SJCRH30 (cell line): ENCODE results near the gene HBG2. TPM values are rescaled to one million over a fixed set of nuclear protein-coding genes. Genes with fewer than 3 reads are reported as not detected.
"Not testable (repeated sequence)": the region's sequence is repeated elsewhere in the genome, so short reads cannot be mapped to it uniquely, and the experiment has no call there.

Experiments used
- DNase-seq, 2 experiments: peaks; one replicate each; pipeline ENCODE4 v3.0.0-alpha.2; 2015 to 2020
- H3K27ac ChIP-seq: fragments of 250-450 bp; sonication (Bioruptor Pico); 2 replicates; pipeline ENCODE4 v1.5.1; 2020; ENCODE audit warnings: mild to moderate bottlenecking, moderate library complexity
- H3K27me3 ChIP-seq: fragments of 250-450 bp; sonication (Bioruptor Pico); 2 replicates; pipeline ENCODE4 v1.5.1; 2020; ENCODE audit warnings: mild to moderate bottlenecking, moderate library complexity
- H3K36me3 ChIP-seq: fragments of 250-450 bp; sonication (Bioruptor Pico); 2 replicates; pipeline ENCODE4 v1.5.1; 2020; ENCODE audit warnings: mild to moderate bottlenecking, moderate library complexity
- H3K4me1 ChIP-seq: fragments of 250-450 bp; sonication (Bioruptor Pico); 2 replicates; pipeline ENCODE4 v1.5.1; 2020; ENCODE audit warnings: mild to moderate bottlenecking, moderate library complexity
- H3K4me3 ChIP-seq: fragments of 250-450 bp; sonication (Bioruptor Pico); 2 replicates; pipeline ENCODE4 v1.5.1; 2020; ENCODE audit warnings: mild to moderate bottlenecking, moderate library complexity
- H3K9me3 ChIP-seq: fragments of 250-450 bp; sonication (Bioruptor Pico); replicated peaks from 2 replicates; pipeline ENCODE4 v1.5.1; 2020; ENCODE audit warnings: mild to moderate bottlenecking, moderate library complexity
- total RNA-seq: library from RNA; depleted of rRNA; stranded (reverse); fragments of >200 nt; shearing (Covaris generic); gene quantifications from 2 replicates; pipeline ENCODE4 v1.2.3, GENCODE V29; 2014

HBG2 gene
- total RNA-seq, 1 experiment from 2014 or later: not detected

DNA sequence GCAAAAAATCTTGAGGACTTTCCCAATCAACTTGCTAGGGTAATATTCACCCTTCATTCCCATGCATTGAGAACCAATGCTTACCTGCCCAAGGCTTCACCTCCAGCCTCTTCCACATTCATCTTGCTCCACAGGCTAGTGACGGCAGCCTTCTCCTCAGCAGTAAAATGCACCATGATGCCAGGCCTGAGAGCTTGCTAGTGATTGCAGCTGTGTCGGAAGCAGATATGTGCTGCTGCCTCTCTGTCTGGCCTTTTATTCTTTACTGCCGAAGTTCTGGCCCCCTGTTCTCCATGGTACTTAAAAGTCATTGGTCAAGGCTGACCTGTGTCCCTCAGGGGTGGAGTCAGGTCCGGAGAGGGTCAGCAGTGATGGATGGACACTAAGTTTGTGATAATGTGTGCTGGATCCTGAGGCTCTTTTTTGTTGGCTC, 15.2 kb upstream of the HBG2 start, which contains the start of gene HBE1:
Gene HBE1, minus strand, starts transcription at position 231 of the 433 bp plus-strand sequence. Its CDS starts 55 bp downstream, at position 176.
- DNase-seq: no peak
- Histone ChIP-seq H3K27me3 (no peaks in the 10 kb centered on the region), H3K27ac (no peak within 1 kb of the TSS), H3K9me3 (no peaks in the 10 kb centered on the region), H3K4me1 (no peaks in the 10 kb centered on the region), H3K36me3 (no peaks in the 10 kb centered on the region), H3K4me3 (no peak within 1 kb of the TSS)

DNA sequence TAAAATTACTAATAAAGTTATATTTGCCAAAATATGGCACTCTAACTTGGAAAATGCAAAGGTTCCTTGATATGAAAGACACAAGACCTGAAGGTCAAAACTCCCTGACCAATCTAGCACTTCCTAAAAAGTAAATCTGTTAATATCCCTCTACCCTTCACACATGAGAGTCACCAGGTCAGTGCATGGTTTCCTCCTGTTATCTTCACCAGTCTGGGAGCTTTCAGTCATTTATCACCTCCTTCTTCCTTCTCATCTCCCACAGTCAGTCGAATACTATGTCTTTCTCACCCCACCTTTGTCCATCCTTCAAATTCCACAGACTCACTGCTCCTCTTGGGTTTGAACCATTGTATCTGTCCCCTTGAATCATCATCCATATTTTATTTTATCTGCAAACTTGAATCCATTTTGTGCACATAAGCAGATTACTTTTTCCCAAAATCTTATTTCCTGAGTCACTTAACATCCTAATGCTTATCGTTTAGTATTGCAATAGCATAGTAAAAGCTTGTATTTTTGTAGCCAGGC, 12.5 kb upstream of the HBG2 start:
- no peak for DNase-seq
- H3K36me3 ChIP-seq: no peaks in the 10 kb centered on the region
- H3K9me3 ChIP-seq: no peaks in the 10 kb centered on the region
- H3K27ac ChIP-seq: no peak overlapping the region
- H3K4me3 ChIP-seq: no peak overlapping the region
- no peaks in the 10 kb centered on the region for H3K27me3 ChIP-seq
- H3K4me1 ChIP-seq: no peaks in the 10 kb centered on the region

DNA sequence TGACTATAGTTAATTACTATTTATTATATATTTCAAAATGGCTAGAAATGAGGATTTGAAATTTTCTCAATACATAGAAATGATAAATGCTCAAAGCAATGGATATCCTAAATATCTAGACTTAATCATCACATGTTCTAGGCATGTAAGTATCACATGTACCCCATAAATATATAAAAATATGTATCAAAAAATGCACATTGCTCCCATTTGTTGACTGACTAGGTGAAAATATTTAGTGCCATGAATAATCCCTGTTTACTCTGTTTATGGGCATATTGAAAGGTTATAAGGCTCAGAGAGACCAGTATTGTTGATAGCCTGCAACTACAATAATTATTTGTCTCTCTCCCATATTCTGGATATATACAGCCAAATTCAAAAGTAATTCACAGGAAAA, 12.0 kb upstream of the HBG2 start:
- no peaks in the 10 kb centered on the region for H3K4me1 ChIP-seq
- DNase-seq: no peak
- H3K36me3 ChIP-seq: no peaks in the 10 kb centered on the region
- H3K9me3 ChIP-seq: no peaks in the 10 kb centered on the region
- H3K4me3 ChIP-seq: no peak overlapping the region
- no peaks in the 10 kb centered on the region for H3K27me3 ChIP-seq
- H3K27ac ChIP-seq: no peak overlapping the region

DNA sequence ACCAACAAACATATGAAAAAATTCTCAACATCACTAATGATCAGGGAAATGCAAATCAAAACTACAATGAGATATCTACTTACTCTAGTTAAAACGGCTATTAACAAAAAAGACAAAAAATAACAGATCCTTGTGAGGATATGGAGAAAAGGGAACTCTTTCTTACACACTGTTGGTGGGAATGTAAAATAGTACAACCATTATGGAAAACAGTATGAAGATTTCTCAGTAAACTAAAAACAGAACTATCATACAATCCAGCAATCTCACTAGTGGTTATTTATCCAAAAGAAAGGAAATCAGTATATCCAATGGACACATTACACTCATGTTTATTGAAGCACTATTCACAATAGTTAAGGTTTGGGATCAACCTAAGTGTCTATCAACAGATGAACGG, 11.3 kb upstream of the HBG2 start:
- no peaks in the 10 kb centered on the region for H3K4me1 ChIP-seq
- no peaks in the 10 kb centered on the region for H3K36me3 ChIP-seq
- H3K9me3 ChIP-seq: no peaks in the 10 kb centered on the region
- no peak for DNase-seq
- no peak overlapping the region for H3K4me3 ChIP-seq
- H3K27me3 ChIP-seq: no peaks in the 10 kb centered on the region
- no peak overlapping the region for H3K27ac ChIP-seq

DNA sequence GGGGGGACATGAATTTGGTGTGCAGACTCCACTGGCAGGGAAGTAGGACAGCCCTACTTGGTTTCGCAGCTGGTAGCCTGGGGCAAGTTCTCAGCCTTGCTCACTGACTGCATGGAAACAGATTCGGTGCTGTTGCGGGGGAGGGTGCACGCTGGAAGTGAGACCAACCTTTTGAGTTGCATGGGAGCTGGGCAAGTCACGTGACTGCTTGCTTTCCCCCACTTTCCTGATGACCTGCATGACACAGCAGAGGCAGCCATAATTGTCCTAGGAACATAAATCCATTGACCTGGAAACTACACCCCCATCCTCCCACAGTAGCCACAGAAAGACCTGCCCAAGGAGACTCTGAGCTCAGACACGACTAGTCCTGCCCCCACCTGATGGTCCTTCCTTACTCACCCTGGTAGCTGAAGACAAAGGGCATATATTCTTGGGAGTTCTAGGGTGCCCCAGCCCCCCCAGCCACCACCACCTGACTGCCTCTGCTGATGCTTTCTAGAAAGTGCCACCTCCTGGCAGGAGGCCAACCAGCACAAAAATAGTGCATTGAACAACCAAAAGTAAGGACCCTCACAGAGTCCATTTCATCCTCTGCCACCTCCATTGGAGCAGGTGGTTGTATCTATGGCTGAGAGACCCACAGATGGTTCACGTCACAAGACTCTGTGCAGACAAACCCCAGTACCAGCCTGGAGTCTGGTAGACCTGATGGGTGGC, 4.1 kb upstream of the HBG2 start:
- H3K4me1 ChIP-seq: no peaks in the 10 kb centered on the region
- DNase-seq: no peak
- H3K9me3 ChIP-seq: no peaks in the 10 kb centered on the region
- H3K27me3 ChIP-seq: no peaks in the 10 kb centered on the region
- H3K36me3 ChIP-seq: no peaks in the 10 kb centered on the region
- H3K4me3 ChIP-seq: no peak overlapping the region
- no peak overlapping the region for H3K27ac ChIP-seq

DNA sequence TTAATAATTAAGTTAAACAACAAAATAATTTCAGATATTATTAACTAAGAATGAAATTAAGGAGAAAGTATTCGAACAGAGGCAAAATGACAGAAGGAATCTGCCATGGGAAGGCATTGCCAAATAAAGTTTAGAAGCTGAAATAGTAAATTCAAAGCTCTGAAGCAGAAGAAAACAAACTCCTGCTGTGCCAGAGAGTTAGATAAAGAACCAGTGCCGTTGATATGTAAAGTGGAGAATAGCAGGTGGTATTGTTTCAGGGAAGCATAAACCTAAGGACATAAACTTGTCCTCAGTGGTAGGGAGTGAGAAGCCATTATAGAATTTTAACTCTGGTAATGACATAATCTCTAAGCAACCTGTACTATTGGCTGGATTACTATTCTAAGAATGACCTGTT, 2.7 kb upstream of the HBG2 start:
- H3K36me3 ChIP-seq: no peaks in the 10 kb centered on the region
- no peaks in the 10 kb centered on the region for H3K4me1 ChIP-seq
- H3K4me3 ChIP-seq: no peak overlapping the region
- no peak for DNase-seq
- H3K27ac ChIP-seq: no peak overlapping the region
- no peaks in the 10 kb centered on the region for H3K27me3 ChIP-seq
- H3K9me3 ChIP-seq: no peaks in the 10 kb centered on the region

DNA sequence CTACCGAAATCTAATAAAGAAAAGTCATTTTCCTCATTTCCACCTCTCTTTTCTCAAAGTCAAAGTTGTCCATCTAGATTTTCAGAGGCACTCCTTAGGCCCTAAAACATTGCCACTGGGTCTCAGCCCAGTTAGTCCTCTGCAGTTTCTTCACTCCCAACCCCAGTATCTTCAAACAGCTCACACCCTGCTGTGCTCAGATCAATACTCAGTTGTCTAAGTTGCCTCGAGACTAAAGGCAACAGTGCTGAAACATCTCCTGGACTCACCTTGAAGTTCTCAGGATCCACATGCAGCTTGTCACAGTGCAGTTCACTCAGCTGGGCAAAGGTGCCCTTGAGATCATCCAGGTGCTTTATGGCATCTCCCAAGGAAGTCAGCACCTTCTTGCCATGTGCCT, 558 bp downstream of the HBG2 start:
- not testable (repeated sequence) for H3K9me3 ChIP-seq, DNase-seq, H3K27ac ChIP-seq, H3K36me3 ChIP-seq, H3K27me3 ChIP-seq, H3K4me3 ChIP-seq, H3K4me1 ChIP-seq

DNA sequence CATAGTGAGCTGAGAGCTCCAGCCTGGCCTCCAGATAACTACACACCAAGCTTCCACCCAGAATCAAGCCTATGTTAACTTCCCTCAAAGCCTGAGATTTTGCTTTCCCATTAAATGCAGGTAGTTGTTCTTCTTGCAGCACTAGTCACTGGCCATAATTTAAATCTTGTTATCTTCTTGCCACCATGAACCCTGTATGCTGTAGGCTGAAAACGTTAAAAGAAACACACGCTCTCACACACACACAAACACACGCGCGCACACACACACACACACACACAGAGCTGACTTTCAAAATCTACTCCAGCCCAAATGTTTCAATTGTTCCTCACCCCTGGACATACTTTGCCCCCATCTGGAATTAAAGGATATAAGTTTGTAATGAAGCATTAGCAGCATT, 1.1 kb downstream of the HBG2 start:
- not testable (repeated sequence) for H3K36me3 ChIP-seq, DNase-seq, H3K4me1 ChIP-seq, H3K27ac ChIP-seq, H3K9me3 ChIP-seq, H3K27me3 ChIP-seq, H3K4me3 ChIP-seq

DNA sequence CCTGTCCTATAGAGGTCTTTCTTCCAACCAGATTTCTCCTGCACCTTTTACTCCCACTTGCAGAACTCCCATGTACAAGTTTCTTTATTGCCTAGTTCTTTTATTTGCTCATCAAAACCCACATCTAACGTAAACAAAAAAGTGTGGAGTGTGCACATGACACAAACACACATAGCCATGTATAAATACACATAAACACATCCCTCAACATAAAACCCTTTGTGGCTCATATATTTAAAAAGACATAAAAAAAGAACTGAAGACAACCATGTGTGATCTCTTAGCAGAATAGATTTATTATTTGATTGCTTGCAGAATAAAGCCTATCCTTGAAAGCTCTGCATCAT, 1.7 kb downstream of the HBG2 start:
- no peaks in the 10 kb centered on the region for H3K27me3 ChIP-seq
- no peak overlapping the region for H3K4me3 ChIP-seq
- no peaks in the 10 kb centered on the region for H3K4me1 ChIP-seq
- no peaks in the 10 kb centered on the region for H3K9me3 ChIP-seq
- no peak for DNase-seq
- H3K36me3 ChIP-seq: no peaks in the 10 kb centered on the region
- H3K27ac ChIP-seq: no peak overlapping the region

DNA sequence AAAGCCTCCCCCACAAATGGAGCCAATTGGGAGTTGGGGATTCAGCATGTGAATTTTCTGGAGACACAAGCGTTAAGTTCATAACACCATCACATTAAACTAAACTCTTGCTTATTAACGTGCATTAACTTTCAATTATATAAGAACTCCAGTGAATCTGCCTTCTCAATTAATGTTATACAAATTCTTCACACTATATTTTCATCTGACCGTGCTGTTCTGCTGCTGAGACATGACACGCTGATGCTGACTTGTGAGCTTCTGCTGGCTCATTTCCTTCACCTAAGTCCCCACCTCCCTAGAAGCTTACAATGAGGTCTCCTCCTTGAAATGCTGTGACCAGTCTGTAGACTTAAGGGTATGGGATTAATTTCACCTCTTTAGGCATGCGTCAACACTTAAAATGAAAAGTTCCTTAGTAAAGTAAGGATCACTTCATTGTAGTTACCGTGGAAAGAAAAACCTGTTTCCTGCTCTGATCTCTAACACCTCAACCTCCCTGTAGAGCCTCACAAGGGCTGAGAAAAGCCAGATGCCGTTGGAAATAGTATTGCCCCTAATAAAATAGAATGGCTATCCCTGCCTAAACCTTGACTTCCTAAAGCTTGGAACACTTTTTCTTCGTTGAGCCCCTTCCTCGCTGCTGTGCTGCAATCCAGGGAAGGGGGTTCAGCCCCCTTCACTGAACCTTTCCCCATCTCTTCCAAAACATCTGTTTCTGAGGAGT, 2.2 kb downstream of the HBG2 start:
- no peaks in the 10 kb centered on the region for H3K27me3 ChIP-seq
- no peaks in the 10 kb centered on the region for H3K4me1 ChIP-seq
- no peak for DNase-seq
- no peaks in the 10 kb centered on the region for H3K36me3 ChIP-seq
- H3K27ac ChIP-seq: no peak overlapping the region
- no peak overlapping the region for H3K4me3 ChIP-seq
- H3K9me3 ChIP-seq: no peaks in the 10 kb centered on the region

DNA sequence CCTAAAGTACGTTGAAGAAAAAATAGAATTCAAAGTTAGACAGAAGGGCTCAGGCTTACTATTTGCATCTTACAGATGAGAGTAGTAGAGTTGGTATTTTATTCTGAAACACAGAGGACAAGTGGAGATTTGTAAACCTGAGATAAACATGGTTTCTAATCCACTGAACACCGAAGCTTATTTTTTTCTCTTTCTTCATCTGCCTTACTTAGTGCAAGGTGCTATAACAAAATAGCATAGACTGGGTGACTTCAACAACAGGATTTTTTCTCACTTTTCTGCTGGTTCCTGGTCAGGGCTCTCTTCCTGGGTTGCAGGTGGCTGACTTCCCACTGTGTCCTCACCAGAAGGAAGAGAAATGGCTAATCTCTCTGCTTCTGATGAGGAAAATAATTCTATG, 2.8 kb downstream of the HBG2 start:
- Histone ChIP-seq H3K36me3 (no peaks in the 10 kb centered on the region), H3K4me1 (no peaks in the 10 kb centered on the region), H3K4me3 (no peak overlapping the region), H3K9me3 (no peaks in the 10 kb centered on the region), H3K27ac (no peak overlapping the region), H3K27me3 (0 out of 2 replicates have a peak, but pooled peaks cover 3% of the 10 kb centered on the region)
- no peak for DNase-seq

DNA sequence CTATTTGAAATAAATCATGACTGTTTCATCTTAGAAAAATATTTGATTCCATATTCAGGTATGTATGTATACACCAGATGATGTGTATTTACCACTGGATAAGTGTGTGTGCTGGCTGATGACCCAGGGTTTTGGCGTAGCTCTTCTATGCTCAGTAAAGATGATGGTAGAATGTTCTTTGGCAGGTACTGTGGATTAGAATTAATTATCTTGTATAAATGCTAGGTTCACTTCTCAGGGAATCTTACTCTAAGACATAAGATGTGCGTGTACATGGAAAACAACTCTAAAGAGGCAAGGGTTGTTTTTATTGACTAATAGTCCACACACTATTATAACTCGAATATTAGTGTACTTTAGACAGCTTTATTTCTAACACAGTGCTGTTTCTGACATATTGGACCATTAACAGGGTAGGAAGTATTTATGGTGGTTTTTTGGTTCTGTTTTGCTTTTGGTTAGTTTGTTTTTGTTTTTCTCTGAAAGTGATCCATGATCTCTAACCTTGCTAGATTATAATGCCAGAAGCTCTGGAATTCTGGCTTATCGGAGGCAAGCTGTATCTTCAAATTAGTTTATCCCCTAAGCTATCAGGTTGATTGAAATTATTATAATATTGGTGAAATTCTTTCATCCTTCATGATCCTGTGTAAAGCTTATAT, 3.9 kb downstream of the HBG2 start:
- Histone ChIP-seq H3K4me1 (no peaks in the 10 kb centered on the region), H3K4me3 (no peak overlapping the region), H3K27ac (no peak overlapping the region), H3K9me3 (no peaks in the 10 kb centered on the region), H3K27me3 (0 out of 2 replicates have a peak, but pooled peaks cover 3% of the 10 kb centered on the region), H3K36me3 (no peaks in the 10 kb centered on the region)
- DNase-seq: no peak

DNA sequence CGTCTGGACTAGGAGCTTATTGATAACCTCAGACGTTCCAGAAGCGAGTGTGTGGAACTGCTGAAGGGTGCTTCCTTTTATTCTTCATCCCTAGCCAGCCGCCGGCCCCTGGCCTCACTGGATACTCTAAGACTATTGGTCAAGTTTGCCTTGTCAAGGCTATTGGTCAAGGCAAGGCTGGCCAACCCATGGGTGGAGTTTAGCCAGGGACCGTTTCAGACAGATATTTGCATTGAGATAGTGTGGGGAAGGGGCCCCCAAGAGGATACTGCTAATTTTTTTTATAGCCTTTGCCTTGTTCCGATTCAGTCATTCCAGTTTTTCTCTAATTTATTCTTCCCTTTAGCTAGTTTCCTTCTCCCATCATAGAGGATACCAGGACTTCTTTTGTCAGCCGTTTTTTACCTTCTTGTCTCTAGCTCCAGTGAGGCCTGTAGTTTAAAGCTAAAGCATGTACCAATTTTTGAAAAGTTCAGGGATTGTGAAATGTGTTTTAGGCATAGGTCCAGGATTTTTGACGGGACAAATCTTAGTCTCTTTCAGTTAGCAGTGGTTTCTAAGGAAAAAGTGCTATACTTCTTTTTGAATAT, 4.7 kb downstream of the HBG2 start, which contains the start of gene HBG1:
Gene HBG1, minus strand, starts transcription at position 51 of the 590 bp plus-strand sequence. CDS start 53 bp downstream, outside the sequence.
- not testable (repeated sequence) for H3K4me1 ChIP-seq

DNA sequence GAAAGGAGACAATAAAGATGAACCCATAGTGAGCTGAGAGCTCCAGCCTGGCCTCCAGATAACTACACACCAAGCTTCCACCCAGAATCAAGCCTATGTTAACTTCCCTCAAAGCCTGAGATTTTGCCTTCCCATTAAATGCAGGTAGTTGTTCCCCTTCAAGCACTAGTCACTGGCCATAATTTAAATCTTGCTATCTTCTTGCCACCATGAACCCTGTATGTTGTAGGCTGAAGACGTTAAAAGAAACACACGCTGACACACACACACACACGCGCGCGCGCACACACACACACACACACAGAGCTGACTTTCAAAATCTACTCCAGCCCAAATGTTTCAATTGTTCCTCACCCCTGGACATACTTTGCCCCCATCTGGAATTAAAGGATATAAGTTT, 6.1 kb downstream of the HBG2 start:
- not testable (repeated sequence) for H3K27ac ChIP-seq, H3K27me3 ChIP-seq, H3K4me3 ChIP-seq, H3K9me3 ChIP-seq, DNase-seq, H3K4me1 ChIP-seq, H3K36me3 ChIP-seq

More for the DNA sequence above, 4.7 kb downstream of the HBG2 start, which contains the start of gene HBG1:
- H3K4me3 ChIP-seq, H3K27me3 ChIP-seq, H3K27ac ChIP-seq, H3K36me3 ChIP-seq, H3K9me3 ChIP-seq, DNase-seq: not testable (repeated sequence)
